ENCODE results near the gene TTC14.

The TTC14 gene

DNA sequence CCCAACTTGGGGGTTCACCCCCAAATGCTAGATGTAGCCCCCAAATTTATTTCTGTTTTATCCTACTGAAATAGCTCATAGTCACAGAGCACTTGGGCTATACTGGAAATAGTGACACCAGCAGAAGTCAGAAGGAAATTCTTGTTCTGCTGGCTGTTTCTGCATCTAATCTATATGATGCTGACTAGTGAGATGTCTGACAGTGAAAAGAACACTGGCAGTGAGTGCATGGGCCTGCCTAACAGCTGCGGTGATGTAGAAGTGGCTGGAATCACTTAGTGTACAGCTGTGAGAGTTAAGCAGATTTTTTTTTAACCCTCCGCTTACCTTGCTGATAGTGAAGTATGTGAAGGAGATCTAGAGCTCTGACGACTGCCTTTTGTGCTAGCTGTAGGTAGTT is 14.0 kb downstream of the TTC14 start:
- CTCF ChIA-PET, result no interaction called here
- no peak overlapping the region for H3K27ac ChIP-seq (ENCODE audit: extremely low read depth, low read depth, low read length)
- POLR2A ChIA-PET, result no interaction called here
- peaks cover 5 to 44% of the 10 kb centered on the region in 2 experiments for H3K36me3 ChIP-seq (ENCODE audit: control insufficient read depth in 2 of 2, insufficient read depth in 1 of 2, low read length in 2 of 2)
- no peak for TF ChIP-seq ZNF600 (tag by site-specific recombination; IDR thresholded peaks at IDR 0.05)
- TF ChIP-seq GLIS2 (tag by site-specific recombination; IDR thresholded peaks at IDR 0.05), result no peak
- TF ChIP-seq ZNF658 (tag by site-specific recombination; IDR thresholded peaks at IDR 0.05), result no peak
- TF ChIP-seq, protein P1, sequence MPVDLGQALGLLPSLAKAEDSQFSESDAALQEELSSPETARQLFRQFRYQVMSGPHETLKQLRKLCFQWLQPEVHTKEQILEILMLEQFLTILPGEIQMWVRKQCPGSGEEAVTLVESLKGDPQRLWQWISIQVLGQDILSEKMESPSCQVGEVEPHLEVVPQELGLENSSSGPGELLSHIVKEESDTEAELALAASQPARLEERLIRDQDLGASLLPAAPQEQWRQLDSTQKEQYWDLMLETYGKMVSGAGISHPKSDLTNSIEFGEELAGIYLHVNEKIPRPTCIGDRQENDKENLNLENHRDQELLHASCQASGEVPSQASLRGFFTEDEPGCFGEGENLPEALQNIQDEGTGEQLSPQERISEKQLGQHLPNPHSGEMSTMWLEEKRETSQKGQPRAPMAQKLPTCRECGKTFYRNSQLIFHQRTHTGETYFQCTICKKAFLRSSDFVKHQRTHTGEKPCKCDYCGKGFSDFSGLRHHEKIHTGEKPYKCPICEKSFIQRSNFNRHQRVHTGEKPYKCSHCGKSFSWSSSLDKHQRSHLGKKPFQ (tag by site-specific recombination; IDR thresholded peaks at IDR 0.05), result no peak
- no peak for TF ChIP-seq ZNF157 (tag by site-specific recombination; IDR thresholded peaks at IDR 0.05)
- TF ChIP-seq ZNF354C (tag by site-specific recombination; IDR thresholded peaks at IDR 0.05; ENCODE audit: borderline replicate concordance, low read depth), result no peak
- no peak for TF ChIP-seq ZNF561 (tag by site-specific recombination; IDR thresholded peaks at IDR 0.05; ENCODE audit: borderline replicate concordance)
- no peak for TF ChIP-seq BCL11A (tag by site-specific recombination; IDR thresholded peaks at IDR 0.05; ENCODE audit: low read depth)
- no peak for TF ChIP-seq PRDM1 (tag by site-specific recombination; IDR thresholded peaks at IDR 0.05)
- TF ChIP-seq ZNF280C (tag by site-specific recombination; IDR thresholded peaks at IDR 0.05), result no peak
- no peak for TF ChIP-seq ZNF23 (tag by site-specific recombination; IDR thresholded peaks at IDR 0.05; ENCODE audit: borderline replicate concordance)
- no peak for TF ChIP-seq ZBTB1 (tag by site-specific recombination; IDR thresholded peaks at IDR 0.05)
- TF ChIP-seq ZNF140 (tag by site-specific recombination; IDR thresholded peaks at IDR 0.05), result no peak
- H3K9me3 ChIP-seq (ENCODE audit: control insufficient read depth, insufficient read depth, low read depth, low read length), result no peaks in the 10 kb centered on the region
- H3K4me1 ChIP-seq (ENCODE audit: control insufficient read depth, insufficient read depth, low read length), result no peaks in the 10 kb centered on the region
- H3K4me3 ChIP-seq (ENCODE audit: low read depth, low read length), result no peak overlapping the region

DNA sequence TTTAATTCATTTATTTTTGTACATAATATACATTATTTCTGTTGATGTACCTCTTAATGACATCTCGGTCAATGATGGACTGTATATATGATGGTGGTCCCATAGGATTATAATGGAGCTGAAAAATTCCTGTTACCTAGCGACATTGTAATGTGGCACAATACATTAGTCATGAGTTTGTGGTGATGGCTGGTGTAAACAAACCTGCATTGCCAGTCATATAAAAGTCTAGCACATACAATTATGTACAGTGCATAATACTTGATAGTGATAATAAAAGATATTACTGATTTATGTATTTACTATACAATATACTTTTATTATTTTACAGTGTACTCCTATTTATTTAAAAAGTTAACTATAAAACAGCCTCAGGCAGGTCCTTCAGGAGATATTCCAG is 15.1 kb downstream of the TTC14 start:
- Histone ChIP-seq H3K4me3 (ENCODE audit: low read depth, low read length) (no peak overlapping the region), H3K4me1 (ENCODE audit: control insufficient read depth, insufficient read depth, low read length) (no peaks in the 10 kb centered on the region), H3K9me3 (ENCODE audit: control insufficient read depth, insufficient read depth, low read depth, low read length) (no peaks in the 10 kb centered on the region), H3K27ac (ENCODE audit: extremely low read depth, low read depth, low read length) (no peak overlapping the region), H3K36me3 (ENCODE audit: control insufficient read depth in 2 of 2, insufficient read depth in 1 of 2, low read length in 2 of 2) (peaks cover 0 to 39% of the 10 kb centered on the region in 2 experiments; a peak in 2 of 3 replicates)
- TF ChIP-seq ZBTB17 (tag by site-specific recombination; IDR thresholded peaks at IDR 0.05), result no peak
- TF ChIP-seq, protein P2, sequence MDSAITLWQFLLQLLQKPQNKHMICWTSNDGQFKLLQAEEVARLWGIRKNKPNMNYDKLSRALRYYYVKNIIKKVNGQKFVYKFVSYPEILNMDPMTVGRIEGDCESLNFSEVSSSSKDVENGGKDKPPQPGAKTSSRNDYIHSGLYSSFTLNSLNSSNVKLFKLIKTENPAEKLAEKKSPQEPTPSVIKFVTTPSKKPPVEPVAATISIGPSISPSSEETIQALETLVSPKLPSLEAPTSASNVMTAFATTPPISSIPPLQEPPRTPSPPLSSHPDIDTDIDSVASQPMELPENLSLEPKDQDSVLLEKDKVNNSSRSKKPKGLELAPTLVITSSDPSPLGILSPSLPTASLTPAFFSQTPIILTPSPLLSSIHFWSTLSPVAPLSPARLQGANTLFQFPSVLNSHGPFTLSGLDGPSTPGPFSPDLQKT (IDR thresholded peaks at IDR 0.05; ENCODE audit: borderline replicate concordance, low read depth, low read length), result no peak
- no peak for TF ChIP-seq ZNF514 (tag by site-specific recombination; IDR thresholded peaks at IDR 0.05)
- no peak for TF ChIP-seq ZNF747 (tag by site-specific recombination; IDR thresholded peaks at IDR 0.05)
- TF ChIP-seq ZNF837 (tag by site-specific recombination; IDR thresholded peaks at IDR 0.05), result no peak
- no peak for TF ChIP-seq ZNF354C (tag by site-specific recombination; IDR thresholded peaks at IDR 0.05; ENCODE audit: borderline replicate concordance, low read depth)
- TF ChIP-seq, protein P3, sequence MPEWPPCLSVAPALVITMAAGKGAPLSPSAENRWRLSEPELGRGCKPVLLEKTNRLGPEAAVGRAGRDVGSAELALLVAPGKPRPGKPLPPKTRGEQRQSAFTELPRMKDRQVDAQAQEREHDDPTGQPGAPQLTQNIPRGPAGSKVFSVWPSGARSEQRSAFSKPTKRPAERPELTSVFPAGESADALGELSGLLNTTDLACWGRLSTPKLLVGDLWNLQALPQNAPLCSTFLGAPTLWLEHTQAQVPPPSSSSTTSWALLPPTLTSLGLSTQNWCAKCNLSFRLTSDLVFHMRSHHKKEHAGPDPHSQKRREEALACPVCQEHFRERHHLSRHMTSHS (tag by site-specific recombination; IDR thresholded peaks at IDR 0.05), result no peak
- no peak for TF ChIP-seq ZNF433 (tag by site-specific recombination; IDR thresholded peaks at IDR 0.05; ENCODE audit: low read depth)
- TF ChIP-seq GLIS2 (tag by site-specific recombination; IDR thresholded peaks at IDR 0.05), result no peak
- no peak for TF ChIP-seq ZNF670 (tag by site-specific recombination; IDR thresholded peaks at IDR 0.05; ENCODE audit: low read depth)
- no peak for TF ChIP-seq ATF2 (tag by site-specific recombination; IDR thresholded peaks at IDR 0.05; ENCODE audit: low read depth)
- no peak for TF ChIP-seq ZNF133 (tag by site-specific recombination; IDR thresholded peaks at IDR 0.05)
- no peak for TF ChIP-seq ZSCAN4 (tag by site-specific recombination; IDR thresholded peaks at IDR 0.05)
- TF ChIP-seq ZNF292 (tag by site-specific recombination; IDR thresholded peaks at IDR 0.05; ENCODE audit: borderline replicate concordance, low read depth), result no peak
- POLR2A ChIA-PET, result no interaction called here
- CTCF ChIA-PET, result no interaction called here
